Measurements from ENCODE around the gene SEC62. TPM values are rescaled to one million over a fixed set of nuclear protein-coding genes. Genes with fewer than 3 reads are reported as not detected.
A peak's percentile ranks its signal among the peaks of the same experiment; 100 is the strongest.

SEC62 gene
- total RNA-seq, 1 donor = 31.5 TPM

DNA sequence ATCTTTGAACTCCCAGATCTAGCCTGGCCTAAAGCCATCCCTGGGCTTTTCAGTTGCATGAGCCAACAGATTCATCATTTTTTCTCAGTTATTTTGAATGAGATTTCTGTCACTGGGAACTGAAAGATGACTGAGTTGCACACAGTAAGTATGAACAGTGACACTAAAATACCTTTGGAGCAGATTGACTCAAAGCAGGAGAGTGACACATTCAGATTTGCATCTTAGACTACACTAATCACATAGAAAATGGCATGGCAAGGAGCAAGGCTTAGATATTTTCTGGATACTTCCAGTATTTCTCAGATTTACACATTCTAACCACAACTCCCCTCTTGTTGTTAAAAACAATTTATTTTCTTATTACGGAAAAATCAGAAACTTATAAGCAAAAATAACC, 32.8 kb downstream of the SEC62 start:
- no peaks in the 10 kb centered on the region for H3K9me3 ChIP-seq (ENCODE audit: low read depth, low read length)

GRCh38 chr3:170000051-170000450, 33.4 kb downstream of the SEC62 start:
- no peak overlapping the region for H3K4me2 ChIP-seq (ENCODE audit: insufficient read depth, low read length)
- TF ChIP-seq CTCF (IDR thresholded peaks at IDR 0.05; ENCODE audit: extremely low read depth, low read depth, low read length) = no peak
- H3K4me3 ChIP-seq (ENCODE audit: insufficient read depth, low read length) = no peak overlapping the region
- no peak for DNase-seq (ENCODE audit: insufficient read length, low spot score, missing footprints)
- no peak overlapping the region for H3K27ac ChIP-seq (ENCODE audit: low read depth, low read length)
- peaks cover 10% of the 10 kb centered on the region for H3K36me3 ChIP-seq (ENCODE audit: insufficient read depth, low read length)
- H3K79me2 ChIP-seq (ENCODE audit: insufficient read depth, low read length) = no peaks in the 10 kb centered on the region
- no peaks in the 10 kb centered on the region for H3K27me3 ChIP-seq (ENCODE audit: insufficient read depth, low read length)
- no peak overlapping the region for H2AFZ ChIP-seq (ENCODE audit: low read length)
- peaks cover 7% of the 10 kb centered on the region for H3K4me1 ChIP-seq (ENCODE audit: insufficient read depth, low read length)
- no peaks in the 10 kb centered on the region for H4K20me1 ChIP-seq (ENCODE audit: insufficient read depth, low read length)
- H3K9me3 ChIP-seq (ENCODE audit: low read depth, low read length) = no peaks in the 10 kb centered on the region

More for the DNA sequence above, 32.8 kb downstream of the SEC62 start:
- no peak for TF ChIP-seq CTCF (IDR thresholded peaks at IDR 0.05; ENCODE audit: extremely low read depth, low read depth, low read length)
- H3K4me3 ChIP-seq (ENCODE audit: insufficient read depth, low read length) = no peak overlapping the region
- peaks cover 10% of the 10 kb centered on the region for H3K36me3 ChIP-seq (ENCODE audit: insufficient read depth, low read length)
- no peaks in the 10 kb centered on the region for H4K20me1 ChIP-seq (ENCODE audit: insufficient read depth, low read length)
- H3K4me1 ChIP-seq (ENCODE audit: insufficient read depth, low read length) = peaks cover 7% of the 10 kb centered on the region
- no peak for DNase-seq (ENCODE audit: insufficient read length, low spot score, missing footprints)
- no peak overlapping the region for H3K4me2 ChIP-seq (ENCODE audit: insufficient read depth, low read length)
- H3K79me2 ChIP-seq (ENCODE audit: insufficient read depth, low read length) = no peaks in the 10 kb centered on the region
- peak overlapping the region; percentile 58 for H3K27ac ChIP-seq (ENCODE audit: low read depth, low read length)
- H3K27me3 ChIP-seq (ENCODE audit: insufficient read depth, low read length) = no peaks in the 10 kb centered on the region
- no peak overlapping the region for H2AFZ ChIP-seq (ENCODE audit: low read length)

GRCh38 chr3:170002231-170002630, 35.6 kb downstream of the SEC62 start:
- no peaks in the 10 kb centered on the region for H3K9me3 ChIP-seq (ENCODE audit: low read depth, low read length)
- H3K27ac ChIP-seq (ENCODE audit: low read depth, low read length) = no peak overlapping the region
- H4K20me1 ChIP-seq (ENCODE audit: insufficient read depth, low read length) = no peaks in the 10 kb centered on the region
- no peak for TF ChIP-seq CTCF (IDR thresholded peaks at IDR 0.05; ENCODE audit: extremely low read depth, low read depth, low read length)
- no peak for DNase-seq (ENCODE audit: insufficient read length, low spot score, missing footprints)
- H3K4me3 ChIP-seq (ENCODE audit: insufficient read depth, low read length) = no peak overlapping the region
- H2AFZ ChIP-seq (ENCODE audit: low read length) = no peak overlapping the region
- H3K36me3 ChIP-seq (ENCODE audit: insufficient read depth, low read length) = no peaks in the 10 kb centered on the region
- peaks cover 7% of the 10 kb centered on the region for H3K4me1 ChIP-seq (ENCODE audit: insufficient read depth, low read length)
- no peaks in the 10 kb centered on the region for H3K79me2 ChIP-seq (ENCODE audit: insufficient read depth, low read length)
- no peak overlapping the region for H3K4me2 ChIP-seq (ENCODE audit: insufficient read depth, low read length)
- H3K27me3 ChIP-seq (ENCODE audit: insufficient read depth, low read length) = no peaks in the 10 kb centered on the region

- no peak for DNase-seq (ENCODE audit: insufficient read length, low spot score, missing footprints)
- no peak overlapping the region for H3K4me3 ChIP-seq (ENCODE audit: insufficient read depth, low read length)
- H3K27me3 ChIP-seq (ENCODE audit: insufficient read depth, low read length) = no peaks in the 10 kb centered on the region
- TF ChIP-seq CTCF (IDR thresholded peaks at IDR 0.05; ENCODE audit: extremely low read depth, low read depth, low read length) = no peak
- H2AFZ ChIP-seq (ENCODE audit: low read length) = no peak overlapping the region
- peaks cover 7% of the 10 kb centered on the region for H3K4me1 ChIP-seq (ENCODE audit: insufficient read depth, low read length)
- no peaks in the 10 kb centered on the region for H3K79me2 ChIP-seq (ENCODE audit: insufficient read depth, low read length)
- no peaks in the 10 kb centered on the region for H3K9me3 ChIP-seq (ENCODE audit: low read depth, low read length)
- H3K27ac ChIP-seq (ENCODE audit: low read depth, low read length) = no peak overlapping the region
- no peak overlapping the region for H3K4me2 ChIP-seq (ENCODE audit: insufficient read depth, low read length)
- no peaks in the 10 kb centered on the region for H4K20me1 ChIP-seq (ENCODE audit: insufficient read depth, low read length)
- no peaks in the 10 kb centered on the region for H3K36me3 ChIP-seq (ENCODE audit: insufficient read depth, low read length)
These were observed 36.3 kb downstream of the SEC62 start for GRCh38 chr3:170002879-170003278.

Data from osteoblast (primary cell).